Activated naive CD4-positive, alpha-beta T cell treated with anti-CD3 and anti-CD28 coated beads, Interleukin-2, amount 10 ng/mL, durations not matched to agents 7 days and 5 days (primary cell): ENCODE results near the gene PLAC9.
A peak's percentile ranks its signal among the peaks of the same experiment; 100 is the strongest.
"Not testable (repeated sequence)": the region's sequence is repeated elsewhere in the genome, so short reads cannot be mapped to it uniquely, and the experiment has no call there.

Source experiments
- CTCF ChIA-PET: fragments of 350-600 bp; sonication (Branson Sonifier 250); formaldehyde crosslinking; loops from one replicate; lab custom pipeline; 2021; ENCODE audit warnings: antibody characterized with exemption; lab: Charles Lee
- DNase-seq: peaks from one replicate; pipeline ENCODE4 v3.0.0-alpha.2; 2020
- H3K27ac Mint-ChIP-seq: one replicate; pipeline ENCODE4 v1.8.0; 2021; ENCODE audit warnings: mild to moderate bottlenecking, moderate library complexity, mixed read lengths
- H3K27me3 Mint-ChIP-seq: one replicate; pipeline ENCODE4 v1.8.0; 2021; ENCODE audit warnings: mild to moderate bottlenecking, mixed read lengths
- H3K36me3 Mint-ChIP-seq: one replicate; pipeline ENCODE4 v1.8.0; 2021; ENCODE audit warnings: mixed read lengths
- H3K4me1 Mint-ChIP-seq: one replicate; pipeline ENCODE4 v1.8.0; 2021; ENCODE audit warnings: mixed read lengths
- H3K4me3 Mint-ChIP-seq: one replicate; pipeline ENCODE4 v1.8.0; 2021; ENCODE audit warnings: mild to moderate bottlenecking, moderate library complexity, mixed read lengths
- H3K9me3 Mint-ChIP-seq: one replicate; pipeline ENCODE4 v1.8.0; 2021; ENCODE audit warnings: mixed read lengths

The PLAC9 gene

GRCh38 chr10:80126876-80127275 lies 5.7 kb upstream of the PLAC9 start:
- CTCF ChIA-PET: no interaction called here
- Mint-ChIP-seq H3K9me3 (no peaks in the 10 kb centered on the region), H3K36me3 (no peaks in the 10 kb centered on the region), H3K27ac (no peak overlapping the region), H3K27me3 (peaks cover 21% of the 10 kb centered on the region), H3K4me1 (no peaks in the 10 kb centered on the region), H3K4me3 (no peak overlapping the region)
- no peak for DNase-seq

GRCh38 chr10:80131499-80131901 lies 1.0 kb upstream of the PLAC9 start:
- CTCF ChIA-PET: interaction anchor here (1.5 kb wide), 2 partner anchors 8 to 12 kb away, joined by 3 to 9 read pairs; no protein-coding TSS in a partner anchor
- no peak overlapping the region for H3K4me3 Mint-ChIP-seq
- H3K4me1 Mint-ChIP-seq: no peaks in the 10 kb centered on the region
- H3K9me3 Mint-ChIP-seq: no peaks in the 10 kb centered on the region
- no peaks in the 10 kb centered on the region for H3K36me3 Mint-ChIP-seq
- H3K27me3 Mint-ChIP-seq: peaks cover 61% of the 10 kb centered on the region
- H3K27ac Mint-ChIP-seq: no peak overlapping the region
- no peak for DNase-seq

GRCh38 chr10:80133206-80133605 lies 676 bp downstream of the PLAC9 start:
- H3K27me3 Mint-ChIP-seq: peaks cover 59% of the 10 kb centered on the region
- H3K9me3 Mint-ChIP-seq: no peaks in the 10 kb centered on the region
- no peaks in the 10 kb centered on the region for H3K36me3 Mint-ChIP-seq
- CTCF ChIA-PET: interaction anchor here (1.1 to 1.4 kb wide), 2 partner anchors 10 to 75 kb away, joined by 3 to 5 read pairs; no protein-coding TSS in a partner anchor
- no peak overlapping the region for H3K27ac Mint-ChIP-seq
- no peaks in the 10 kb centered on the region for H3K4me1 Mint-ChIP-seq
- DNase-seq: no peak
- no peak overlapping the region for H3K4me3 Mint-ChIP-seq

- CTCF ChIA-PET: interaction anchor here (1.1 to 1.4 kb wide), 2 partner anchors 10 to 75 kb away, joined by 3 to 5 read pairs; no protein-coding TSS in a partner anchor
- not testable (repeated sequence) for H3K36me3 Mint-ChIP-seq, H3K9me3 Mint-ChIP-seq, H3K27ac Mint-ChIP-seq, H3K4me1 Mint-ChIP-seq, H3K4me3 Mint-ChIP-seq, DNase-seq
- H3K27me3 Mint-ChIP-seq: peaks cover 62% of the 10 kb centered on the region
These were observed 1.2 kb downstream of the PLAC9 start for GRCh38 chr10:80133687-80134086.

- CTCF ChIA-PET: no interaction called here
- H3K9me3 Mint-ChIP-seq: no peaks in the 10 kb centered on the region
- no peak for DNase-seq
These were observed 3.6 kb downstream of the PLAC9 start for GRCh38 chr10:80136134-80136571.

GRCh38 chr10:80137031-80137862 lies 4.7 kb downstream of the PLAC9 start:
- Mint-ChIP-seq H3K4me3 (no peak overlapping the region), H3K27ac (no peak overlapping the region), H3K4me1 (no peaks in the 10 kb centered on the region), H3K9me3 (no peaks in the 10 kb centered on the region), H3K27me3 (peaks cover 70% of the 10 kb centered on the region), H3K36me3 (no peaks in the 10 kb centered on the region)
- no peak for DNase-seq
- CTCF ChIA-PET: interaction anchor here (0.7 to 1.3 kb wide), 2 partner anchors 17 to 85 kb away, joined by 3 read pairs; no protein-coding TSS in a partner anchor

More at GRCh38 chr10:80136134-80136571, 3.6 kb downstream of the PLAC9 start:
- no peak overlapping the region for H3K4me3 Mint-ChIP-seq
- H3K27ac Mint-ChIP-seq: no peak overlapping the region
- H3K36me3 Mint-ChIP-seq: no peaks in the 10 kb centered on the region
- peaks cover 72% of the 10 kb centered on the region for H3K27me3 Mint-ChIP-seq
- H3K4me1 Mint-ChIP-seq: no peaks in the 10 kb centered on the region

- H3K27me3 Mint-ChIP-seq: peaks cover 64% of the 10 kb centered on the region
- H3K4me1 Mint-ChIP-seq: no peaks in the 10 kb centered on the region
- no peak overlapping the region for H3K4me3 Mint-ChIP-seq
- H3K27ac Mint-ChIP-seq: no peak overlapping the region
- no peaks in the 10 kb centered on the region for H3K36me3 Mint-ChIP-seq
- H3K9me3 Mint-ChIP-seq: no peaks in the 10 kb centered on the region
- CTCF ChIA-PET: interaction anchor here (0.7 to 1.3 kb wide), 3 partner anchors 18 to 85 kb away, joined by 3 read pairs; no protein-coding TSS in a partner anchor
- DNase-seq: no peak
These were observed 5.4 kb downstream of the PLAC9 start for GRCh38 chr10:80137920-80138319.

GRCh38 chr10:80139265-80139664 lies 6.7 kb downstream of the PLAC9 start:
- Mint-ChIP-seq H3K4me3 (no peak overlapping the region), H3K27me3 (peaks cover 50% of the 10 kb centered on the region), H3K27ac (no peak overlapping the region), H3K4me1 (peaks cover 6% of the 10 kb centered on the region), H3K9me3 (no peaks in the 10 kb centered on the region), H3K36me3 (no peaks in the 10 kb centered on the region)
- CTCF ChIA-PET: no interaction called here
- DNase-seq: no peak

GRCh38 chr10:80140251-80140650 lies 7.7 kb downstream of the PLAC9 start:
- H3K4me3 Mint-ChIP-seq: no peak overlapping the region
- H3K4me1 Mint-ChIP-seq: peaks cover 15% of the 10 kb centered on the region
- H3K27ac Mint-ChIP-seq: peak overlapping the region; percentile 80
- CTCF ChIA-PET: interaction anchor here (1.0 to 1.1 kb wide), 2 partner anchors 17 to 82 kb away, joined by 3 to 4 read pairs; no protein-coding TSS in a partner anchor
- peaks cover 49% of the 10 kb centered on the region for H3K27me3 Mint-ChIP-seq
- DNase-seq: no peak
- no peaks in the 10 kb centered on the region for H3K9me3 Mint-ChIP-seq
- no peaks in the 10 kb centered on the region for H3K36me3 Mint-ChIP-seq

GRCh38 chr10:80141696-80142460 lies 9.3 kb downstream of the PLAC9 start:
- CTCF ChIA-PET: interaction anchor here (1.2 to 5.0 kb wide), 4 partner anchors 10 to 635 kb away, joined by 3 to 94 read pairs (median 18); partner anchors contain the start of genes ANXA11 and PLAC9
- Mint-ChIP-seq H3K4me3 (no peak overlapping the region), H3K36me3 (no peaks in the 10 kb centered on the region), H3K9me3 (no peaks in the 10 kb centered on the region), H3K4me1 (peaks cover 21% of the 10 kb centered on the region), H3K27ac (no peak overlapping the region), H3K27me3 (peaks cover 37% of the 10 kb centered on the region)
- DNase-seq: no peak

- Mint-ChIP-seq H3K9me3 (peaks cover under 1% of the 10 kb centered on the region), H3K4me3 (peak overlapping the region; percentile 68), H3K27me3 (peaks cover 31% of the 10 kb centered on the region), H3K4me1 (peaks cover 21% of the 10 kb centered on the region), H3K36me3 (peaks cover 10% of the 10 kb centered on the region), H3K27ac (peak overlapping the region; percentile 66)
- DNase-seq: peak; percentile 48
- CTCF ChIA-PET: interaction anchor here (0.7 to 5.0 kb wide), 22 partner anchors 9 to 651 kb away, joined by 3 to 94 read pairs (median 4); partner anchors contain the start of genes ANXA11 and PLAC9
These were observed 11.7 kb downstream of the PLAC9 start for GRCh38 chr10:80144067-80144695.

GRCh38 chr10:80144696-80145131 lies 12.2 kb downstream of the PLAC9 start:
- Mint-ChIP-seq H3K4me1 (peaks cover 21% of the 10 kb centered on the region), H3K27ac (peak overlapping the region; percentile 64), H3K27me3 (peaks cover 27% of the 10 kb centered on the region), H3K9me3 (peaks cover 2% of the 10 kb centered on the region), H3K36me3 (peaks cover 16% of the 10 kb centered on the region), H3K4me3 (peak overlapping the region; percentile 68)
- CTCF ChIA-PET: interaction anchor here (0.8 to 5.0 kb wide), 16 partner anchors 10 to 652 kb away, joined by 3 to 94 read pairs (median 4); partner anchors contain the start of genes ANXA11 and PLAC9
- DNase-seq: peak; percentile 59
